ENCODE measurements around the gene MYBPHL. TPM values are rescaled to one million over a fixed set of nuclear protein-coding genes. Genes with fewer than 3 reads are reported as not detected.

Gene MYBPHL
- polyA plus RNA-seq, 1 of the 3 experiments (the other 2 are of a cell fraction): 0.07 TPM

DNA sequence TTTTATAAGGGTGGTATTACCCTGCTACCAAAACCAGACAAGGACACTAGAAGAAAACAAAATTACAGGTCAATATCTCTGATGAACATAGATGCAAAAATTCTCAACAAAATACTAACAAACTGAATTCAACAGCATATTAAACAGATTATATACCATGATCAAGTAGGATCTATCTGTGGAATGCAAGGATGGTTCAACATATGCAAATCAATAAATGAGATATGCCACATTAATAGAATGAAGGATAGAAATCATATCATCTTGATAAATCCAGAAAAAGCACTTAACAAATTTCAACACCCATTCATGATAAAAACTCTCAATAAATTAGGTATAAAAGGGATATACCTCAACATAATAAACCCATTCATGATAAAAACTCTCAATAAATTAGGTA lies 24.3 kb upstream of the MYBPHL start:
- Histone ChIP-seq H4K20me1 (ENCODE audit: insufficient read depth) (no peaks in the 10 kb centered on the region), H3K9me3 (peaks cover 16% of the 10 kb centered on the region), H3K4me1 (ENCODE audit: control insufficient read depth in 1 of 2, insufficient read depth in 2 of 2, low read depth in 1 of 2, low read length in 1 of 2) (no peaks in the 10 kb centered on the region), H3K9me2 (no peaks in the 10 kb centered on the region), H3K79me2 (ENCODE audit: insufficient read depth) (no peaks in the 10 kb centered on the region), H2AFZ (ENCODE audit: low read depth) (no peak overlapping the region), H3K27me3 (ENCODE audit: insufficient read depth) (no peaks in the 10 kb centered on the region), H3K36me3 (replicated peaks in 1 of 2; ENCODE audit: control insufficient read depth in 1 of 2, insufficient read depth in 2 of 2, low read length in 1 of 2) (peaks cover 18 to 44% of the 10 kb centered on the region in 2 experiments), H3K9ac (no peak overlapping the region), H3K4me2 (no peak overlapping the region), H3K4me3 (ENCODE audit: low read depth in 2 of 2, low read length in 1 of 2) (no peak overlapping the region), H3K27ac (ENCODE audit: low read depth in 2 of 2, low read length in 1 of 2) (no peak overlapping the region), H3F3A (replicated peaks; ENCODE audit: insufficient read depth) (no peaks in the 10 kb centered on the region)
- TF ChIP-seq TCF12 (IDR thresholded peaks at IDR 0.05) (no peak), NRF1 (IDR thresholded peaks at IDR 0.05; ENCODE audit: low read depth, low read length) (no peak), FOXM1 (IDR thresholded peaks at IDR 0.05; ENCODE audit: low read depth) (no peak), RAD21 (IDR thresholded peaks at IDR 0.05; ENCODE audit: low read length) (no peak), RFX5 (IDR thresholded peaks at IDR 0.05; ENCODE audit: low read length) (no peak), SMC3 (IDR thresholded peaks at IDR 0.05; ENCODE audit: low read depth, low read length) (no peak), EP300 (IDR thresholded peaks at IDR 0.05; ENCODE audit: borderline replicate concordance in 1 of 2, low read depth in 1 of 2, low read length in 1 of 2) (no peak), FOXJ3 (CRISPR knock-in tag; IDR thresholded peaks at IDR 0.05) (no peak), RCOR1 (IDR thresholded peaks at IDR 0.05; ENCODE audit: low read length) (no peak), EZH2phosphoT487 (IDR thresholded peaks at IDR 0.05; ENCODE audit: borderline replicate concordance, low read depth) (no peak), CHD2 (IDR thresholded peaks at IDR 0.05; ENCODE audit: low read length, partially characterized antibody) (no peak), GATA2 (CRISPR knock-in tag; IDR thresholded peaks at IDR 0.05) (no peak)
- TF ChIP-seq, protein P1, sequence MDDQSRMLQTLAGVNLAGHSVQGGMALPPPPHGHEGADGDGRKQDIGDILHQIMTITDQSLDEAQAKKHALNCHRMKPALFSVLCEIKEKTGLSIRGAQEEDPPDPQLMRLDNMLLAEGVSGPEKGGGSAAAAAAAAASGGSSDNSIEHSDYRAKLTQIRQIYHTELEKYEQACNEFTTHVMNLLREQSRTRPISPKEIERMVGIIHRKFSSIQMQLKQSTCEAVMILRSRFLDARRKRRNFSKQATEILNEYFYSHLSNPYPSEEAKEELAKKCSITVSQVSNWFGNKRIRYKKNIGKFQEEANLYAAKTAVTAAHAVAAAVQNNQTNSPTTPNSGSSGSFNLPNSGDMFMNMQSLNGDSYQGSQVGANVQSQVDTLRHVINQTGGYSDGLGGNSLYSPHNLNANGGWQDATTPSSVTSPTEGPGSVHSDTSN (IDR thresholded peaks at IDR 0.05): no peak
- TF ChIP-seq, protein P2, sequence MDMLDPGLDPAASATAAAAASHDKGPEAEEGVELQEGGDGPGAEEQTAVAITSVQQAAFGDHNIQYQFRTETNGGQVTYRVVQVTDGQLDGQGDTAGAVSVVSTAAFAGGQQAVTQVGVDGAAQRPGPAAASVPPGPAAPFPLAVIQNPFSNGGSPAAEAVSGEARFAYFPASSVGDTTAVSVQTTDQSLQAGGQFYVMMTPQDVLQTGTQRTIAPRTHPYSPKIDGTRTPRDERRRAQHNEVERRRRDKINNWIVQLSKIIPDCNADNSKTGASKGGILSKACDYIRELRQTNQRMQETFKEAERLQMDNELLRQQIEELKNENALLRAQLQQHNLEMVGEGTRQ (IDR thresholded peaks at IDR 0.05; ENCODE audit: borderline replicate concordance, low read depth, low read length): no peak
- TF ChIP-seq, protein P3, sequence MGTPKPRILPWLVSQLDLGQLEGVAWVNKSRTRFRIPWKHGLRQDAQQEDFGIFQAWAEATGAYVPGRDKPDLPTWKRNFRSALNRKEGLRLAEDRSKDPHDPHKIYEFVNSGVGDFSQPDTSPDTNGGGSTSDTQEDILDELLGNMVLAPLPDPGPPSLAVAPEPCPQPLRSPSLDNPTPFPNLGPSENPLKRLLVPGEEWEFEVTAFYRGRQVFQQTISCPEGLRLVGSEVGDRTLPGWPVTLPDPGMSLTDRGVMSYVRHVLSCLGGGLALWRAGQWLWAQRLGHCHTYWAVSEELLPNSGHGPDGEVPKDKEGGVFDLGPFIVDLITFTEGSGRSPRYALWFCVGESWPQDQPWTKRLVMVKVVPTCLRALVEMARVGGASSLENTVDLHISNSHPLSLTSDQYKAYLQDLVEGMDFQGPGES (IDR thresholded peaks at IDR 0.05; ENCODE audit: low read depth, low read length): no peak
- TF ChIP-seq, protein P4, sequence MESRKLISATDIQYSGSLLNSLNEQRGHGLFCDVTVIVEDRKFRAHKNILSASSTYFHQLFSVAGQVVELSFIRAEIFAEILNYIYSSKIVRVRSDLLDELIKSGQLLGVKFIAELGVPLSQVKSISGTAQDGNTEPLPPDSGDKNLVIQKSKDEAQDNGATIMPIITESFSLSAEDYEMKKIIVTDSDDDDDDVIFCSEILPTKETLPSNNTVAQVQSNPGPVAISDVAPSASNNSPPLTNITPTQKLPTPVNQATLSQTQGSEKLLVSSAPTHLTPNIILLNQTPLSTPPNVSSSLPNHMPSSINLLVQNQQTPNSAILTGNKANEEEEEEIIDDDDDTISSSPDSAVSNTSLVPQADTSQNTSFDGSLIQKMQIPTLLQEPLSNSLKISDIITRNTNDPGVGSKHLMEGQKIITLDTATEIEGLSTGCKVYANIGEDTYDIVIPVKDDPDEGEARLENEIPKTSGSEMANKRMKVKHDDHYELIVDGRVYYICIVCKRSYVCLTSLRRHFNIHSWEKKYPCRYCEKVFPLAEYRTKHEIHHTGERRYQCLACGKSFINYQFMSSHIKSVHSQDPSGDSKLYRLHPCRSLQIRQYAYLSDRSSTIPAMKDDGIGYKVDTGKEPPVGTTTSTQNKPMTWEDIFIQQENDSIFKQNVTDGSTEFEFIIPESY (IDR thresholded peaks at IDR 0.05; ENCODE audit: borderline replicate concordance, low read depth): no peak
- TF ChIP-seq, protein P5, sequence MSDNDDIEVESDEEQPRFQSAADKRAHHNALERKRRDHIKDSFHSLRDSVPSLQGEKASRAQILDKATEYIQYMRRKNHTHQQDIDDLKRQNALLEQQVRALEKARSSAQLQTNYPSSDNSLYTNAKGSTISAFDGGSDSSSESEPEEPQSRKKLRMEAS (IDR thresholded peaks at IDR 0.05; ENCODE audit: low read depth): no peak
- DNase-seq: no peak
- ChIA-PET POLR2A (no interaction called here), CTCF (no interaction called here)
